HT-29 (cell line): Measurements from ENCODE around the gene UBE2M. TPM values are rescaled to one million over a fixed set of nuclear protein-coding genes. Genes with fewer than 3 reads are reported as not detected.

Experiments used
- DNase-seq: peaks from one replicate; pipeline ENCODE4 v3.0.0-alpha.2; 2015; ENCODE audit warnings: low spot score
- total RNA-seq: library from RNA; depleted of rRNA; stranded (reverse); fragments of >200 nt; shearing (Covaris generic); gene quantifications from 2 replicates; pipeline ENCODE4 v1.2.3, GENCODE V29; 2014

Gene UBE2M
- total RNA-seq, 1 experiment from 2014 or later, result 201 TPM

DNA sequence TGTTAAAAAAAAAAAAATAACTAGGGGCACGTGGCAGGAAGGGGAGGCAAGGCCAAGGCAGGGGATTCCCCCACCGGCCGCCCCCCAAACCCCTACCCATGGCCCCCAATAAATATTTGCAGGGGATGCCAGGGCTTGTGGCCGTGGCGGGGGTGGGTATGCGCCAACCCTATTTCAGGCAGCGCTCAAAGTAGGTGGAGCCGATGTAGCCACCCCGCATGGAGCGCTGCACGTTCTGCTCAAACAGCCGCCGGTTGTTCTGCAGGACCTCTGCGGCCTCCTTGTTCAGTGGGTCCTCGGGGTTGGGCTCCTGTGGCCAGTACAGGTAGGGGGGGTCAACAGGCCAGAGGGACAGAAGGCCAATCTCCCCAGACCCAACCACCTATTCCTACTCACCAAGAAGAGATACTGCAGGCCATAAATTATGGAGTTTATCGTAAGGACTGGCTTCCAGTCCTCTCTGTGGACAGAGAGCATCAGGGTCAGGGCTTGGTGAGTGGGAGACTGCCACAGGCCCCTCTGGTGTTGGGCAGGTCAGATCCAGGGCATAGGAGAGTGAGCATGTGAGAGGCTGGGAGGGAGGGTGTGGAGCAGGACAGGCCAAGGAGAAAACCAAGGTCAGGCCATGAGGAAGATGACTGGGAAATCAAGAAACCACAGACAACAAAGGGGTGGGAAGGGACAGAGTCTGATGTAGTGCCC is 2.3 kb downstream of the UBE2M start:
- no peak for DNase-seq

DNA sequence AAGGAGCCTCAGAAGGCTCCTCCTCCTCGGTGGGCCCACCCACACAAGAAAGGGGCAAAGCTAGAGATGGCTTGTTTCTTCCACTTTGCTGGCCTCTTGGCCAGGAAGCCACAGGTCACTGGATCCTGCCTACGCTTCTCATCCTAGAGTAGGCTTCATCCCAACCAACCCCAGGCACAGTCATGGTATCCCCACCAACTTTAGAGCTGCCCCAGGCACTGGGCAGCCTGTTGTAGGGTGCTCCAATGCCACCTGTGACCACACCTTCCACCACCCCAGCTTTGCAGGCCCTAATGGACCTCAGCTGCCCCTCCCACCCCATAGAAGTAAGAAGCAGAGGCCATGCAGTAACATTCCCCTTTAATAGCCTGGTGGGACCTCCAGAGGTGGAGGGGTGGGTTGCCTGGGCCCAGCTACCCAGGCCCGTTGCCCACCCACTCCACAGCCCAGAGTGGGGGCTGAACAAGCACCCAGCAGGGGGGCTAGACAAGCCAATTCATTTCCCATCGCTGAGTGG is 3.0 kb downstream of the UBE2M start:
- no peak for DNase-seq

DNA sequence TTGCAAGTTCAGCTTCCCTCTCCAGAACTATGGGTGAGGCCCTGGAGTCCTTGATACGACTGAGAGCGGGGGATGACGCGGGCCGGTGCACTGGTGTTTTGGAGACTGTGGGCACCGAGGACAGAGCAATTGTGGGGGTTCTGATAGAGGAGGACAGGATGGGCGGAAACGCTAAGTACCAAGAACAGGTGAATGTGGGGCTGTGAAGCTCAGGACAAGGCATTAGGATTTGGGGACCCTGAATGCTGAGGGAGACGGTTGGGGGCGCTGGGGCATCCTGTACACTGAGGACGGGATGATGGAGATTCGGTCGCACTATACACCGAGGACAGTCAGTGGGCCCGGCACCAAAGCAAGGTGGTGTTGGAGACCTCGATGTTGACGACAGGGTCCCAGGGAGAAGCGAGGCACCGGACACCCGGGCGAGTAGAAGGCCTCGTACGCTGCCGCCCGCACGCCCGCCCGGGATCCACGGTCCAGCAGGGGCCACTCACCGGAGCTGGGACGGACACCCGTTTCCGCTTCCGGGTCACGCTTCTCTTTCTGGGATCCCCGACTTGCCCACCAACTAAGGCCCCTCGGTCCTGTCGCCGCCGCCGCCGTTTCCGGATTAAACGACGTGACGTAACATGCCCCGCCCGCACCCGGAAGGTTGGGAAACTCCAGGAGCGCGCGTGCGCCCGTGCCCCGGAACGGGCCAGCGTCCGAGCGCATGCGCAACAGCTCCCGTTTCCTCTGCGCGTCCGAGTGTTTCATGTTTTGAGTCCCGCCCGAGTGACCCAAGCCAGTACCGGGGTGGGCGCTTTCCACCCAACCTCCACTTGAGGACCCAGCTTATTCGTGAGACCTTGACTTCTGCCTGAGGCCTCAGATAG is 3.7 kb downstream of the UBE2M start, which contains the start of gene CHMP2A:
Gene CHMP2A, minus strand, starts transcription at position 612 of the 875 bp plus-strand sequence. CDS start 893 bp downstream, outside the sequence.
- peak; percentile 99 for DNase-seq

DNA sequence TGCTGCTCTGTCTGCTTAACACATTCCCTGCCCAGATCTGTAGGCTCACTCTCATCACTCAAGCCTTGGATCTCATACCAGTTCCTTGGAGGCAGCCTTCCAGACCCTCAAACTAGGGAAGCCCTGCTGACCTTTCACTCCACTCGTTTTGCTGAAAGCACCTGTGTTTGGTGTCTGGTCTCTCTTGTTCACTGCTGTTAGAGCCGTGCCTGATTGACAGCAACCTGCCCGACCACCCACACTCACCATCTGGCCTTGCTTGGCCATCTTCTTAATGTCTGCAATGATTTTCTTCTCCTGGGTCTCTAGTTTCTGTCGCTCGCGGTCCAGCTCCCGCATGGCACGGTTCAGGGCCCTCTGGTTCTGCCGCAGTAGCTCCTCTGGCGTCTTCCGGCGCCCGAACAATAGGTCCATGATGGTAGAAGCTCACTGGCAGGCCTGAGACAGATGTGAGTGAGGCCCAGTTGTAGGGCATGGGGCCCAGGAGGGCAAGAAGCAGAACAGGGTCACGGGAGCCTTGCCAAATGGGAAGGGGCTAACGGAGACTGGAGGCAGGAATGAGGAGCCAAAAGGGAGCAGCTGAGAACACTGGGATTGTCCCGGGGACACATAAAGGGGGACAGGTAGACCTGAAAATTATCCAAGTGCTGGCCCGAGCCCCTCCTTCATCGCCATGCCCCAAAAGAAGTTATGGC is 4.5 kb downstream of the UBE2M start:
- DNase-seq, result no peak

DNA sequence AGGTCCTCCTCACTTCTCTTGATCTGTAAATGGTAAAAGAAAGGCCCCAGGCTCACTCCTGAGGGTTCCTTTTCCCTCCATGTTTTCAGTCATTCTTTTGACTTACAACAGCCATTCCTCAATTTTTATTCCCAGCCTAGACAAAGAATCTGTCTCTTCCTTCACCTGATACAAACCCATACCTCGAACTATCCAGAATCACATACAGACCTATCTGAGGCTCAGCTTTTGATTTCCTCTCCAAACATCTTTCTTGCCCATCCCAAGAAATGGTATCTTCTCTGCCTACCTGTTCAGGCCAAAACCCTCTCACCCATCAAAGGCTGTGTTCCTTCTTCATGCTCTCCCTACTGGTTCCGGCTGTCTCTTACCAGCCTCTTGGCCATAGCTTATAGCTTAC is 5.8 kb downstream of the UBE2M start:
- no peak for DNase-seq

DNA sequence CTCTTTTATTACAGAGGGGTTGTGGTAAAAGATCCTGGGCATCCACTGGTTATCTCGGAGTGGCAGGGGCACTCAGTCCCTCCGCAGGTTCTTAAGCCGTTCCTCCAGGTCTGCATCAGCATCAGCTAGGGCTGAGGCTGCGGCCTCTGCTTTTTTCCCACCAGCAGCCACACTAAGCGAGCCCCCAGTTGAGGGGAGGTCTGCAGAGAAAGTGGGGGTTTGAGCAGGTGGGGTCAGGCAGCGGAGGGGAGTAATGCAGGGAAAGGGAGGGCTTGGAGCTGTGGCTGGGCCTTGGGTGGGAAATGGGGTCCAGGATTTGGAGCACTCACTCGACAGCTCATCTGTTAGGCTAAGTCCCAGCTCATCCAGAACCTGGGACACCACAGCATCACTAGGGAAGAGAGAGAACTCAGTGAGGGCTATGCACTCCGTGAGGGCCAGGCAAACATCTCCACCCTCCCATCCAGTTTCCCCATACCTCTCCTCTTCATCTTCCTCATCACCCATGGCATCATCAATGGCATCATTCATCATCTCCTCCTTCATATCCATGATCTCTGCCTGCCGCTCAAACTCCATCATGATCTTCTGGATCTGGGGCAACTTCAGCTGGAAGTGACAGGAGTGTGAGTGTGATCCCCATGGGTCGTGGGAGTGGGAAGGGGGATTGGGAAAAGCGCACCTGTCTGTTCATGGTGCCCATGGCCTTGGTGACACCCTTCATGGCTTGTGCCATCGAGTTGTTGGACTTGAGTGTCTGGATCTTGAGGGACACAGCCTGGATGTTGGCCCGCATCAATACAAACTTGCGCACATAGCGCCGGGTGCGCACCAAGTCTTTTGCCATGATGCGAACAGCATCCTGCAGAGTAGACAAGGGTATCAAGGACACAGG is 6.6 kb downstream of the UBE2M start:
- no peak for DNase-seq

DNA sequence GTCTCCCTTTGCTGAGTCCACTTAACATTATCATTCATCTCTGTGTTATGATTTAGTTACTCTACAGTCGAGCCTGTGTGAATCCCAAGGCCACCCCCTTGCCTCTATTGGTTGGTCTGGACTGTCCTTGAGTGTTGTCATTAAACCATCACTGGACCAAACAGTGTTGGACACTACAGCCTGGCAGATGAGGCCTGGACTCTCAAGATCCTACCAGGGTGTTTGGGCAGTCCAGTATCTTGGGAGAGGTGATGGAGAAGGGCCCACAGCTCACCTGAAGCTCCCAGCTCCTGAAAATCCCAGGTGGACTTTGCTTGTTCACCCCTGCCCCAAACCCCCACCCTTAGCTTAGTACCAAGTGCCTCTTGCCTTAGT is 7.3 kb downstream of the UBE2M start:
- no peak for DNase-seq

DNA sequence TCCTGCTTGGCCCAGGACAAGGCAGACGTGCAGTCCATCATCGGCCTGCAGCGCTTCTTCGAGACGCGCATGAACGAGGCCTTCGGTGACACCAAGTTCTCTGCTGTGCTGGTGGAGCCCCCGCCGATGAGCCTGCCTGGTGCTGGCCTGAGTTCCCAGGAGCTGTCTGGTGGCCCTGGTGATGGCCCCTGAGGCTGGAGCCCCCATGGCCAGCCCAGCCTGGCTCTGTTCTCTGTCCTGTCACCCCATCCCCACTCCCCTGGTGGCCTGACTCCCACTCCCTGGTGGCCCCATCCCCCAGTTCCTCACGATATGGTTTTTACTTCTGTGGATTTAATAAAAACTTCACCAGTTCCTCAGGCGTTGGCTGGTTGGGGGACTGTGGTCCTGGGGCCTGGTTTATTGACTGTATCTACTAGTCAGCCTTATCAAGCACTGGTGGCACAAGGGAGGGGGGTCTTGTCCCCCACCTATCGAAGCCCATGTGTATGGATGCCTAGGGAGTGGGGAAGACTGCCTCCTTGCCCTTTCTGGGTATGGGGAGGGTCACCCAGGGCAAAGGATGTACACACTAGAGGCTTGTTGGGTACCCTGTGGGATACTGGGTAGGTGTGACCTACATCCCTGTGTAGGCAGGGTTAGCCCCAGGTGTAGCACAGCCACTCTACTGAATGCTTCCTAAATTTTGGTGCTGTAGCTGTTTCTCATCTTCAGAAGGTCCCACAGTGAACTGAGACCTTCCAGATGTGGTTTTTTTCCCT is 7.9 kb downstream of the UBE2M start:
- DNase-seq, result no peak

DNA sequence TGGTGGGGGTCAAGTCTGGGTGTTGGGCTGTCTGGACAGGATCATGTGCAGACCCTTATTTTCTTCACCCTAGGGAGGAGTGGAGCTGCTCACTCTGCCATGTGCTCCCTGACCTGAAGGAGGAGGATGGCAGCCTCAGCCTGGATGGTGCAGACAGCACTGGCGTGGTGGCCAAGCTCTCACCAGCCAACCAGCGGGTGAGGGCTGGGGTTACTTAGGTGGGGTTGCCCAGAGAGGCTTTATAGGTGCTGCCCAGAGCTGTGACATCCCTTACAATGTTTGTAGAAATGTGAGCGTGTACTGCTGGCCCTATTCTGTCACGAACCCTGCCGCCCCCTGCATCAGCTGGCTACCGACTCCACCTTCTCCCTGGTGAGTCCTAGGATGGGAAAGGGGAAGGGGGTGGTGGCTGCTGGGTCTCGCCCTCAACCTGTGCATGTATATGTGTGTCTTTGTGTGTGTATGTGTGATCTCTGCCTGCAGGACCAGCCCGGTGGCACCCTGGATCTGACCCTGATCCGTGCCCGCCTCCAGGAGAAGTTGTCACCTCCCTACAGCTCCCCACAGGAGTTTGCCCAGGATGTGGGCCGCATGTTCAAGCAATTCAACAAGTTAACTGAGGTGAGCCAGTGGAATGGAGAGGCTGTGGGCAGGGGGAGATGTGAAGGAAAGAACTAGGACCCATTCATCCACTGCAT is 8.6 kb downstream of the UBE2M start:
- DNase-seq, result no peak

DNA sequence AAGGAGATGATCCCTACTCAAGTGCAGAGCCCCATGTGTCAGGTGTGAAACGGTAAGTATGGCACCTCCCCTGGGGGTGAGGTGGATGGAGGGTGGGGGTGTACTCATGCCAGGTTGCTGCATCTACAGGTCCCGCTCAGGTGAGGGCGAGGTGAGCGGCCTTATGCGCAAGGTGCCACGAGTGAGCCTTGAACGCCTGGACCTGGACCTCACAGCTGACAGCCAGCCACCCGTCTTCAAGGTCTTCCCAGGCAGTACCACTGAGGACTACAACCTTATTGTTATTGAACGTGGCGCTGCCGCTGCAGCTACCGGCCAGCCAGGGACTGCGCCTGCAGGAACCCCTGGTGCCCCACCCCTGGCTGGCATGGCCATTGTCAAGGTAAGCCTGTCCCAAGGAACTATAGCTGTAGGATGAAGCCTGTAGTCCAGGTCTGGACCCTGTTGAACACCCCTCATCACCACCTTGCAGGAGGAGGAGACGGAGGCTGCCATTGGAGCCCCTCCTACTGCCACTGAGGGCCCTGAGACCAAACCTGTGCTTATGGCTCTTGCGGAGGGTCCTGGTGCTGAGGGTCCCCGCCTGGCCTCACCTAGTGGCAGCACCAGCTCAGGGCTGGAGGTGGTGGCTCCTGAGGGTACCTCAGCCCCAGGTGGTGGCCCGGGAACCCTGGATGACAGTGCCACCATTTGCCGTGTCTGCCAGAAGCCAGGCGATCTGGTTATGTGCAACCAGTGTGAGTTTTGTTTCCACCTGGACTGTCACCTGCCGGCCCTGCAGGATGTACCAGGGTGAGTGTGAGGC is 9.3 kb downstream of the UBE2M start:
- DNase-seq, result no peak

DNA sequence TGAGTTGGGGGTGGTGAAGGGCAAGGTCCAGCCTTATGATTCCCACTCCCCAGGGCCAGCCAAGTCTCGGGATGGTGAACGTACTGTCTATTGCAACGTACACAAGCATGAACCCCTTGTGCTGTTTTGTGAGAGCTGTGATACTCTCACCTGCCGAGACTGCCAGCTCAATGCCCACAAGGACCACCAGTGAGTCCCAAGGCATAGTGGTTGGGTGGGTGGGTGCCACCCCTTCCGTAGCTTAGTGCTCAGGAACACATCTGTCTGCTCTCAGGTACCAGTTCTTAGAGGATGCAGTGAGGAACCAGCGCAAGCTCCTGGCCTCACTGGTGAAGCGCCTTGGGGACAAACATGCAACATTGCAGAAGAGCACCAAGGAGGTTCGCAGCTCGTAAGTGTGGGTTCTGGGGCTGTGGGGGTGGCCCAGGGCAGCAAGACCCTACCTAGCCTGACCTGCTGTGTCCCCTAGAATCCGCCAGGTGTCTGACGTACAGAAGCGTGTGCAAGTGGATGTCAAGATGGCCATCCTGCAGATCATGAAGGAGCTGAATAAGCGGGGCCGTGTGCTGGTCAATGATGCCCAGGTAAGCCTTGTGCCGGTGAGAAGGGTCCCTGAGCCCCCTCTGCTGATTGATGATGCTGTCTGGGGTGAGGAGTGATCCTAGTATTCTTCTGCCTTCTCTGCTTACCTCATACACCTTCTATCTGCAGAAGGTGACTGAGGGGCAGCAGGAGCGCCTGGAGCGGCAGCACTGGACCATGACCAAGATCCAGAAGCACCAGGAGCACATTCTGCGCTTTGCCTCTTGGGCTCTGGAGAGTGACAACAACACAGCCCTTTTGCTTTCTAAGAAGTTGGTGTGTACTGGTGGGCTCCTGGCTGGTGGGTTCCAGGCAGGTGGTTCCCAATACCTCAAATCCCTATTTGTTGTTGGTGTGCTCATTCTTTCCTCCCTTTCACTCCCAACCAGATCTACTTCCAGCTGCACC is 10.8 kb downstream of the UBE2M start:
- DNase-seq, result no peak

DNA sequence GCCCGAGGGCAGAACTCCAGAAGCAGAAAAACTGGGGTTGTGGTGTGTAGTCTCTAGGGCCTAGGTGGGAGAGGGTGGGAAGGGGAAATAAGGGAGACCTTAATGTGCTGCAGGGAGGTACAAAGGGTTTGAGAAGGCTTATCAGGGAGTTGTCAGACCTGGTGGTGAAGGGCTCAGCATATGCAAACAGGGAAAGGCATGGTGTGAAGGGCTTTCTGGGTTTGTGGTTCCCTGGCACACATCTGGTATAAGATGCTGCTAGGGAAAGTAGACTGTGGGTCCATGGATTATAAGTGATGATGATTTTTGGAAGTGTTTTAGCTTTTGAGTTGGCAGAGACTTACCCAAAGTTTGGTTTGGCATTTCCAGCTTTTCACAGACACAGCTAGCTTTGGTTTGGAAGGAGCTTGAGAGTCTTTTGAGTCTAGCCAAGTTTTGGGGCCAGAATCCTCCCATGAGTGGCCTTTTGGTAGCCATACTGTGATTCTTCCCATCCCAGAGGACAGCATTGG is 12.3 kb downstream of the UBE2M start:
- DNase-seq, result no peak

DNA sequence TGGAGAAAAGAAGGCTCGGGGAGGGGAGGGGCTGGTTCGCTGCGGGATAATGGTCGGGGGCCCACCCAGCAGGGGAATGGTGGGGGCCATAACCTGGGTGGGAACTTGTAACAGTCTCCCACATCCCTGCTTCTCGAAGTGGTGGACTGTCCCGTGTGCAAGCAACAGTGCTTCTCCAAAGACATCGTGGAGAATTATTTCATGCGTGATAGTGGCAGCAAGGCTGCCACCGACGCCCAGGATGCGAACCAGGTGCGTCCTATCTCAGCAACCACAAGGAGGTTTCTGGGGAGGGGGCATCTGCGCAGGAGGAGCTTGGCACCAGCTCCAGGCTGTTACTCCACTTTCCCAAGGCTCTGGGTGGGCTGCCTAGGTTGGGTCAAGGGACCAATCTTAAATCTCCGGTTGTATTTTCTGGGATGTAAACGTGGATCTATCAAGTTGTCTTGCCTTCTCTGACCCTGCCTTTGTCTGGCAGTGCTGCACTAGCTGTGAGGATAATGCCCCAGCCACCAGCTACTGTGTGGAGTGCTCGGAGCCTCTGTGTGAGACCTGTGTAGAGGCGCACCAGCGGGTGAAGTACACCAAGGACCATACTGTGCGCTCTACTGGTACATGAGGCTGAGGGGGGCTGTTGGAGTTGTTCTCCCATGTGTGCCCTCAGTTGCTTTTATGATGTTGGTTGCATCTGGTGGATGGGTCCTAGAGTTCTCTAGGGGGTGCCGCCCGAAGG is 13.0 kb downstream of the UBE2M start:
- no peak for DNase-seq

DNA sequence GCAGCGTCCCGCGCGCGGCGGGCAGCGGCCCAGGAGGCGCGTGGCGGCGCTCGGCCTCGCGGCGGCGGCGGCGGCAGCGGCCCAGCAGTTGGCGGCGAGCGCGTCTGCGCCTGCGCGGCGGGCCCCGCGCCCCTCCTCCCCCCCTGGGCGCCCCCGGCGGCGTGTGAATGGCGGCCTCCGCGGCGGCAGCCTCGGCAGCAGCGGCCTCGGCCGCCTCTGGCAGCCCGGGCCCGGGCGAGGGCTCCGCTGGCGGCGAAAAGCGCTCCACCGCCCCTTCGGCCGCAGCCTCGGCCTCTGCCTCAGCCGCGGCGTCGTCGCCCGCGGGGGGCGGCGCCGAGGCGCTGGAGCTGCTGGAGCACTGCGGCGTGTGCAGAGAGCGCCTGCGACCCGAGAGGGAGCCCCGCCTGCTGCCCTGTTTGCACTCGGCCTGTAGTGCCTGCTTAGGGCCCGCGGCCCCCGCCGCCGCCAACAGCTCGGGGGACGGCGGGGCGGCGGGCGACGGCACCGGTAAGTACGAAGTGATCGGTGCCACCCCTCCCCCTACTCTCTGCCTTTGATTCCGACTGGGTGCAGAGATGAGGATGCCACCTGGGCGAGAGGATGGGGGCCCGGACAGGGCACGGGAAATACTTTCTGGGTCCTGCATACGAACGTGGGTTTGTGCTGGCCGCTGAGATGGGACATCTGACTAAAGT is 13.7 kb downstream of the UBE2M start:
- DNase-seq, result peak; percentile 59

DNA sequence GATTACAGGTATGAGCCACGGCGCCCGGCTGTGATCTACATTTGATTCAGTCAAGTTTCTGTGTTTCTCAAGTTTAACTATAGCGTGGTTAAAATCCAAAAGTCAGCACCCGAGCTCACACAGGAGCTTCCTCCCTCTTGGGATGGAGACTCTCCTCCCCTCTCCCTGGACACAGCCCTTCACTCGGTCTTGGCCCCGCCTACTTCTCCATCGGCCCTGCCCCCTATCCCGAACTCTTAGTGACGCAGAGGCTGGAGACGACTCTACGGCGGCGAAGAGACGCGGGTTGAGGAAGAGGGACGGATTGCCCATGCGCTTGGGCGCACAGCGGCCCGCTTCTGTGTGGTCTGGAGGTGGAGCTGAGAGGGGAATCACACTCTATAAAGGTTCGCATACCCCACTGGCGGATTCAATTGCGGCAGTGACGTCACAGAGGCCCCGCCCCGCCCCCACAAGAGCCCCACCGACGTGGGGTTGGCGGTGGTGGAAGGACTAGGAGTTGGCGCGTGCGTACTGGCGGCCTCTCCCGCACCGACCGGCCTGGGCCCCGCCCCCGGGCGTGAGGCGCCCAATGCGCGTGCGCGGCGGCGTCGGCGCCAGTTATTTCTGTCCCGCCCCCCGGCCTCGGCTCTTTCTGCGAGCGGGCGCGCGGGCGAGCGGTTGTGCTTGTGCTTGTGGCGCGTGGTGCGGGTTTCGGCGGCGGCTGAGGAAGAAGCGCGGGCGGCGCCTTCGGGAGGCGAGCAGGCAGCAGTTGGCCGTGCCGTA is 14.4 kb downstream of the UBE2M start, which contains the start of gene TRIM28:
Gene TRIM28, plus strand, starts transcription at position 239 of the 765 bp plus-strand sequence. CDS start 694 bp downstream, outside the sequence.
- DNase-seq, result peak; percentile 100
